ENCODE results near the gene CTNND1. TPM values are rescaled to one million over a fixed set of nuclear protein-coding genes. Genes with fewer than 3 reads are reported as not detected.

CTNND1 gene
- total and polyA plus RNA-seq, 9 of the 15 experiments (the other 6 are each of a cell fraction or from before 2014, with no cell fraction given) = 11.1 to 74.0 (median 43.3) TPM

GRCh38 chr11:57741132-57742086 lies 20.2 kb upstream of the CTNND1 start, which contains the start of gene SELENOH (continued):
- no peak for TF ChIP-seq RBM15 (IDR thresholded peaks at IDR 0.05; ENCODE audit: insufficient read depth, low read length)
- no peak for TF ChIP-seq CBX2 (IDR thresholded peaks at IDR 0.05; ENCODE audit: insufficient read depth, low read length, poor library complexity, severe bottlenecking)
- TF ChIP-seq SMAD3 (CRISPR knock-in tag; conservative IDR thresholded peaks at IDR 0.05) = 0 out of 2 replicates have a peak, but pooled peaks have one; percentile 26
- peak; percentile 98; the same call in 1 of the 2 replicates for TF ChIP-seq PHF8 (IDR thresholded peaks at IDR 0.05; ENCODE audit: borderline replicate concordance, low read length)
- TF ChIP-seq, protein P1, sequence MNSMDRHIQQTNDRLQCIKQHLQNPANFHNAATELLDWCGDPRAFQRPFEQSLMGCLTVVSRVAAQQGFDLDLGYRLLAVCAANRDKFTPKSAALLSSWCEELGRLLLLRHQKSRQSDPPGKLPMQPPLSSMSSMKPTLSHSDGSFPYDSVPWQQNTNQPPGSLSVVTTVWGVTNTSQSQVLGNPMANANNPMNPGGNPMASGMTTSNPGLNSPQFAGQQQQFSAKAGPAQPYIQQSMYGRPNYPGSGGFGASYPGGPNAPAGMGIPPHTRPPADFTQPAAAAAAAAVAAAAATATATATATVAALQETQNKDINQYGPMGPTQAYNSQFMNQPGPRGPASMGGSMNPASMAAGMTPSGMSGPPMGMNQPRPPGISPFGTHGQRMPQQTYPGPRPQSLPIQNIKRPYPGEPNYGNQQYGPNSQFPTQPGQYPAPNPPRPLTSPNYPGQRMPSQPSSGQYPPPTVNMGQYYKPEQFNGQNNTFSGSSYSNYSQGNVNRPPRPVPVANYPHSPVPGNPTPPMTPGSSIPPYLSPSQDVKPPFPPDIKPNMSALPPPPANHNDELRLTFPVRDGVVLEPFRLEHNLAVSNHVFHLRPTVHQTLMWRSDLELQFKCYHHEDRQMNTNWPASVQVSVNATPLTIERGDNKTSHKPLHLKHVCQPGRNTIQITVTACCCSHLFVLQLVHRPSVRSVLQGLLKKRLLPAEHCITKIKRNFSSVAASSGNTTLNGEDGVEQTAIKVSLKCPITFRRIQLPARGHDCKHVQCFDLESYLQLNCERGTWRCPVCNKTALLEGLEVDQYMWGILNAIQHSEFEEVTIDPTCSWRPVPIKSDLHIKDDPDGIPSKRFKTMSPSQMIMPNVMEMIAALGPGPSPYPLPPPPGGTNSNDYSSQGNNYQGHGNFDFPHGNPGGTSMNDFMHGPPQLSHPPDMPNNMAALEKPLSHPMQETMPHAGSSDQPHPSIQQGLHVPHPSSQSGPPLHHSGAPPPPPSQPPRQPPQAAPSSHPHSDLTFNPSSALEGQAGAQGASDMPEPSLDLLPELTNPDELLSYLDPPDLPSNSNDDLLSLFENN (IDR thresholded peaks at IDR 0.05; ENCODE audit: low read depth in 2 of 2, low read length in 2 of 2) = peak in 1 of 2 experiments; percentile 67; a peak in 1 of 4 replicates
- no peak for TF ChIP-seq ZNF217 (CRISPR knock-in tag; IDR thresholded peaks at IDR 0.05)
- peak; percentile 36; the same call in 1 of the 2 replicates for TF ChIP-seq ZNF431 (CRISPR knock-in tag; IDR thresholded peaks at IDR 0.05)
- TF ChIP-seq ZNF589 (CRISPR knock-in tag; IDR thresholded peaks at IDR 0.05; ENCODE audit: low read depth) = no peak; the same call in 1 of the 2 replicates
- TF ChIP-seq HCFC1 (IDR thresholded peaks at IDR 0.05; ENCODE audit: low read depth, low read length) = peak; percentile 89
- no peak for TF ChIP-seq ZNF449 (CRISPR knock-in tag; IDR thresholded peaks at IDR 0.05)
- no peak for TF ChIP-seq MECOM (CRISPR knock-in tag; IDR thresholded peaks at IDR 0.05)
- no peak for TF ChIP-seq MAFG (tag; conservative IDR thresholded peaks at IDR 0.05)
- peak; percentile 64 to 72; a peak in 2 of 4 replicates for TF ChIP-seq TBL1XR1 (IDR thresholded peaks at IDR 0.05; ENCODE audit: low read length in 2 of 2)
- TF ChIP-seq PTRF (tag; IDR thresholded peaks at IDR 0.05) = no peak
- no peak for TF ChIP-seq SPI1 (IDR thresholded peaks at IDR 0.05; ENCODE audit: borderline replicate concordance, low read depth, low read length)
- TF ChIP-seq, protein P2, sequence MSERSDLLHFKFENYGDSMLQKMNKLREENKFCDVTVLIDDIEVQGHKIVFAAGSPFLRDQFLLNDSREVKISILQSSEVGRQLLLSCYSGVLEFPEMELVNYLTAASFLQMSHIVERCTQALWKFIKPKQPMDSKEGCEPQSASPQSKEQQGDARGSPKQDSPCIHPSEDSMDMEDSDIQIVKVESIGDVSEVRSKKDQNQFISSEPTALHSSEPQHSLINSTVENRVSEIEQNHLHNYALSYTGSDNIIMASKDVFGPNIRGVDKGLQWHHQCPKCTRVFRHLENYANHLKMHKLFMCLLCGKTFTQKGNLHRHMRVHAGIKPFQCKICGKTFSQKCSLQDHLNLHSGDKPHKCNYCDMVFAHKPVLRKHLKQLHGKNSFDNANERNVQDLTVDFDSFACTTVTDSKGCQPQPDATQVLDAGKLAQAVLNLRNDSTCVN (CRISPR knock-in tag; IDR thresholded peaks at IDR 0.05) = no peak; the same call in 1 of the 2 replicates
- no peak for TF ChIP-seq HNRNPL (IDR thresholded peaks at IDR 0.05; ENCODE audit: low read depth, low read length)
- TF ChIP-seq KHSRP (IDR thresholded peaks at IDR 0.05) = no peak
- TF ChIP-seq JUND (IDR thresholded peaks at IDR 0.05; ENCODE audit: borderline replicate concordance, low read depth, low read length) = peak; percentile 91
- TF ChIP-seq JUND (tag; IDR thresholded peaks at IDR 0.05; ENCODE audit: borderline replicate concordance, low read depth, low read length) = peak; percentile 57; the same call in 1 of the 3 replicates
- no peak for TF ChIP-seq SMARCB1 (IDR thresholded peaks at IDR 0.05; ENCODE audit: insufficient read length, low read depth)

Measured in K562 (cell line).